PC-3 (cell line): Measurements from ENCODE around the gene PI4KA. TPM values are rescaled to one million over a fixed set of nuclear protein-coding genes. Genes with fewer than 3 reads are reported as not detected.
"Not testable (repeated sequence)": the region's sequence is repeated elsewhere in the genome, so short reads cannot be mapped to it uniquely, and the experiment has no call there.

Experiments used
- ATAC-seq: fragments of 200-7000 bp; cut with Tn5 transposase; 2 replicates; pipeline ENCODE4 v1.9.1; 2020; ENCODE audit warnings: mild to moderate bottlenecking, moderate library complexity
- BruUV-seq: library from RNA; stranded (reverse); fragments of 400-500 nt; replicated peaks from 2 replicates; lab custom pipeline; 2021; lab: Mats Ljungman, UMichigan
- CTCF ChIA-PET: fragments of 300-600 bp; sonication (Branson Sonifier 250); formaldehyde crosslinking; loops from one replicate; lab custom pipeline; 2022; ENCODE audit warnings: antibody characterized with exemption; lab: Charles Lee
- POLR2A ChIA-PET: fragments of 300-600 bp; sonication (Branson Sonifier 250); formaldehyde crosslinking; loops from one replicate; lab custom pipeline; 2022; ENCODE audit warnings: antibody characterized with exemption; ENCODE audit not compliant: unreplicated experiment; lab: Charles Lee
- DNase-seq: peaks from one replicate; pipeline ENCODE4 v3.0.0-alpha.2; 2015
- H2AFZ ChIP-seq: fragments of 300-600 bp; sonication (generic); 2 replicates; pipeline ENCODE4 v1.6.0; 2016; ENCODE audit warnings: antibody characterized with exemption, low read length
- H3F3A ChIP-seq: fragments of 300-600 bp; sonication (generic); one replicate; pipeline ENCODE4 v1.6.0; 2017; ENCODE audit warnings: antibody characterized with exemption, low read length, control low read depth, mild to moderate bottlenecking; ENCODE audit not compliant: unreplicated experiment
- H3K27ac ChIP-seq: fragments of 300-600 bp; sonication (generic); 2 replicates; pipeline ENCODE4 v1.5.1; 2016; ENCODE audit warnings: mild to moderate bottlenecking, low read length
- H3K27me3 ChIP-seq: fragments of 300-600 bp; sonication (generic); 2 replicates; pipeline ENCODE4 v1.6.1; 2016; ENCODE audit warnings: low read length, mixed read lengths
- H3K36me3 ChIP-seq: fragments of 300-600 bp; sonication (generic); 2 replicates; pipeline ENCODE4 v1.6.1; 2016; ENCODE audit warnings: low read depth, mixed run types, low read length, mixed read lengths
- H3K4me1 ChIP-seq: fragments of 300-600 bp; sonication (generic); 2 replicates; pipeline ENCODE4 v1.5.1; 2016; ENCODE audit warnings: low read length; ENCODE audit not compliant: insufficient read depth
- H3K4me2 ChIP-seq: fragments of 300-600 bp; sonication (generic); 2 replicates; pipeline ENCODE4 v1.6.0; 2016; ENCODE audit warnings: low read length
- H3K4me3 ChIP-seq: fragments of 300-600 bp; sonication (generic); 2 replicates; pipeline ENCODE4 v1.5.1; 2016; ENCODE audit warnings: mild to moderate bottlenecking, low read length, mixed read lengths
- H3K79me2 ChIP-seq: fragments of 300-600 bp; sonication (generic); 2 replicates; pipeline ENCODE4 v1.6.1; 2017; ENCODE audit warnings: low read length, mixed read lengths
- H3K9ac ChIP-seq: fragments of 300-600 bp; sonication (generic); 2 replicates; pipeline ENCODE4 v1.6.0; 2016; ENCODE audit warnings: mild to moderate bottlenecking, low read length
- H3K9me2 ChIP-seq: fragments of 300-600 bp; sonication (generic); replicated peaks from 2 replicates; pipeline ENCODE4 v1.6.1; 2016; ENCODE audit warnings: mixed run types, low read length, mixed read lengths
- H3K9me3 ChIP-seq: fragments of 300-600 bp; sonication (generic); 2 replicates; pipeline ENCODE4 v1.6.1; 2016; ENCODE audit warnings: low read length, mixed read lengths
- H4K20me1 ChIP-seq: fragments of 300-600 bp; sonication (generic); 2 replicates; pipeline ENCODE4 v1.6.1; 2016; ENCODE audit warnings: low read length, mixed read lengths
- CTCF ChIP-seq: fragments of 300-600 bp; sonication (generic); conservative IDR thresholded peaks from 2 replicates; pipeline ENCODE4 v1.5.1; 2017; ENCODE audit warnings: antibody characterized with exemption, low read depth, mild to moderate bottlenecking, low read length
- EZH2 ChIP-seq: fragments of 300-600 bp; sonication (generic); IDR thresholded peaks from one replicate; pipeline ENCODE4 v1.6.1; 2017; ENCODE audit warnings: antibody characterized with exemption, mild to moderate bottlenecking, low read length; ENCODE audit not compliant: unreplicated experiment
- EZH2phosphoT487 ChIP-seq: fragments of 300-600 bp; sonication (generic); IDR thresholded peaks from 2 replicates; pipeline ENCODE4 v1.6.1; 2018; ENCODE audit warnings: mild to moderate bottlenecking, antibody characterized with exemption, low read length, borderline replicate concordance
- intact Hi-C: fragments of 100-400 bp; cut with micrococcal nuclease; formaldehyde crosslinking; loops from 2 replicates; pipeline ENCODE4 v1.9.0; 2023
- total RNA-seq: library from RNA; depleted of rRNA; stranded (reverse); fragments of >200 nt; gene quantifications from 2 replicates; pipeline ENCODE4 v1.2.3, GENCODE V29; 2014

Gene PI4KA
- total RNA-seq, 1 experiment from 2014 or later: 39.7 TPM

GRCh38 chr22:20672082-20672424 is 186.6 kb downstream of the PI4KA start:
- H3K9me2 ChIP-seq: no peaks in the 10 kb centered on the region
- ATAC-seq (no peak), DNase-seq (no peak)
- CTCF ChIA-PET: no interaction called here
- no peak overlapping the region for H3K4me2 ChIP-seq
- no peaks in the 10 kb centered on the region for H3K4me1 ChIP-seq
- H3K9me3 ChIP-seq: no peaks in the 10 kb centered on the region
- H3K9ac ChIP-seq: no peak overlapping the region
- TF ChIP-seq EZH2: no peak
- no peak for TF ChIP-seq EZH2phosphoT487
- TF ChIP-seq CTCF: no peak
- no peaks in the 10 kb centered on the region for H3F3A ChIP-seq
- no TSS peak for BruUV-seq
- intact Hi-C loops: no loop called here
- no peak overlapping the region for H3K27ac ChIP-seq
- H3K4me3 ChIP-seq: no peak overlapping the region
- H2AFZ ChIP-seq: no peak overlapping the region
- H4K20me1 ChIP-seq: no peaks in the 10 kb centered on the region
- POLR2A ChIA-PET: no interaction called here
- H3K36me3 ChIP-seq: no peaks in the 10 kb centered on the region
- no peaks in the 10 kb centered on the region for H3K27me3 ChIP-seq
- no peaks in the 10 kb centered on the region for H3K79me2 ChIP-seq

GRCh38 chr22:20671409-20672081 is 187.1 kb downstream of the PI4KA start:
- Histone ChIP-seq H3K79me2 (no peaks in the 10 kb centered on the region), H3K36me3 (no peaks in the 10 kb centered on the region), H3K4me1 (no peaks in the 10 kb centered on the region), H3K27me3 (no peaks in the 10 kb centered on the region), H3K27ac (no peak overlapping the region), H3K9me3 (no peaks in the 10 kb centered on the region), H3K4me2 (no peak overlapping the region), H3F3A (no peaks in the 10 kb centered on the region), H3K4me3 (no peak overlapping the region), H3K9me2 (no peaks in the 10 kb centered on the region), H4K20me1 (no peaks in the 10 kb centered on the region), H3K9ac (no peak overlapping the region), H2AFZ (no peak overlapping the region)
- CTCF ChIA-PET: no interaction called here
- no peak for TF ChIP-seq CTCF
- TF ChIP-seq EZH2: no peak
- no peak for TF ChIP-seq EZH2phosphoT487
- DNase-seq (no peak), ATAC-seq (no peak)
- POLR2A ChIA-PET: no interaction called here
- no TSS peak for BruUV-seq
- intact Hi-C loops: no loop called here

GRCh38 chr22:20670457-20671261 is 188.0 kb downstream of the PI4KA start:
- CTCF ChIA-PET, H3K36me3 ChIP-seq, ATAC-seq, H3K9me2 ChIP-seq, H4K20me1 ChIP-seq, BruUV-seq, H3F3A ChIP-seq, H3K27me3 ChIP-seq, H2AFZ ChIP-seq, H3K79me2 ChIP-seq, H3K4me3 ChIP-seq, H3K27ac ChIP-seq, H3K4me1 ChIP-seq, DNase-seq, POLR2A ChIA-PET, H3K9me3 ChIP-seq, H3K9ac ChIP-seq, intact Hi-C loops, H3K4me2 ChIP-seq: not testable (repeated sequence)

GRCh38 chr22:20669884-20670283 is 188.7 kb downstream of the PI4KA start:
- H3K36me3 ChIP-seq, H3K9me3 ChIP-seq, BruUV-seq, H2AFZ ChIP-seq, H3K27ac ChIP-seq, H3K27me3 ChIP-seq, ATAC-seq, H3K79me2 ChIP-seq, H3F3A ChIP-seq, H3K9me2 ChIP-seq, H3K4me1 ChIP-seq, CTCF ChIA-PET, POLR2A ChIA-PET, intact Hi-C loops, H3K4me3 ChIP-seq, H3K9ac ChIP-seq, DNase-seq, H4K20me1 ChIP-seq, H3K4me2 ChIP-seq: not testable (repeated sequence)

GRCh38 chr22:20669471-20669870 is 189.1 kb downstream of the PI4KA start:
- H3K9me2 ChIP-seq, H4K20me1 ChIP-seq, H2AFZ ChIP-seq, H3K79me2 ChIP-seq, H3F3A ChIP-seq, POLR2A ChIA-PET, intact Hi-C loops, H3K27ac ChIP-seq, H3K36me3 ChIP-seq, DNase-seq, ATAC-seq, H3K4me2 ChIP-seq, H3K9ac ChIP-seq, H3K9me3 ChIP-seq, BruUV-seq, CTCF ChIA-PET, H3K4me1 ChIP-seq, H3K4me3 ChIP-seq, H3K27me3 ChIP-seq: not testable (repeated sequence)
